Measurements from ENCODE around the gene TNFAIP1.
A peak's percentile ranks its signal among the peaks of the same experiment; 100 is the strongest.

The TNFAIP1 gene

DNA sequence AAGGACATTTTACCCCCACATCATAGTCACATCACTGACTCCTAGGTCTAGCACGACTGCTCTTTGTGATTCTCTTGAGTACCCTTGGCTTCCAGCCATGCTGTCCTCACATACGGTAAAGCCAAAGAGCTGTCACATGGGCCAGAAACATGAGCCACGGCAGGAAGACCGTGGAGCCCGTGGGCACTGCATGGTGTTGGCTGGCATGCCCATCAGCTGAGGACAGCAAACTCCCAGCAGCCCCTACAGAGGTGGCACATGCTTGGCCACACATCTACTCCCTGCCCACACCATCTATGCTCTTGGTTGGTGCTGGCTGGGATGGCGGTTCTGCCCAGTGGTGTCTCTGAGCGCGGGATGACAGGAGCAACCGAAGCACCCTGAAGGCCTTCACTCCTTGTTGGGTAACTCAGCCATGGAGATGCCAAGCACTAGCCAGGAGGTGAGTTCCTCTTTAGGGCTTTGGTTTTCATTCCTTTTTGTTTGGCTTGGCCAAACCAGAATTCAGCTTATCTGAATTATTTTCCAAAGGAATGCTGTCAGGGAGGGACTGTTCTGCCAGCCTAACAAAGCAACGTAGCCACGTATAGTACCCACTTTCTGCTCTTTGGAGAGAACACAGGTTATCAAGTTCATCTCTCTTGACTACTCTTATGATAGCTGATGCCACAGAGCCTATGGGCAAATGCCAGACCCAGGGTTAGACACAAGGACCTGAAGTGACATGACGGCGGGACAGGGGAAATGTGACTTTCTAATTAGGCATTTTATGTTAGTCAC lies 10.0 kb downstream of the TNFAIP1 start:
- no peak for DNase-seq (ENCODE audit: low read depth in 1 of 2, low spot score in 1 of 2)

DNA sequence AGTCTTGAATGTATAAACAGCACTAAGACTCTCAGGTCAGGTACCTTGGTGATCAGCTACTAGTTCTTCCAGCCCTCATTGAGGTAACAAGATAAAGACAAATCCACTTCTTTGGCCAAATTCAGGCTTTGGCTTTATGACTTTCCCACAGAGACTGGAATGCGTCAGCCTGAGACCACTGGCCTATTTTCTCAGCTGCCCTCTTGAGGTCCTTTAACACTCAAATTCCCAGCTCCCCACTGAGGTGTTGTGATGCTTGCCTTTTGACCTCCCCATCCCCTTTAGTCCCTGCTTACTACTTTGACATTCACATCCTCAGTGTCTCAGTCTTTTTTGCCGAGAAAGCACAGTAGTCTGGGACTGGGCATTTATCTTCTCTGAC lies 10.6 kb downstream of the TNFAIP1 start:
- DNase-seq (ENCODE audit: low read depth in 1 of 2, low spot score in 1 of 2) = no peak

DNA sequence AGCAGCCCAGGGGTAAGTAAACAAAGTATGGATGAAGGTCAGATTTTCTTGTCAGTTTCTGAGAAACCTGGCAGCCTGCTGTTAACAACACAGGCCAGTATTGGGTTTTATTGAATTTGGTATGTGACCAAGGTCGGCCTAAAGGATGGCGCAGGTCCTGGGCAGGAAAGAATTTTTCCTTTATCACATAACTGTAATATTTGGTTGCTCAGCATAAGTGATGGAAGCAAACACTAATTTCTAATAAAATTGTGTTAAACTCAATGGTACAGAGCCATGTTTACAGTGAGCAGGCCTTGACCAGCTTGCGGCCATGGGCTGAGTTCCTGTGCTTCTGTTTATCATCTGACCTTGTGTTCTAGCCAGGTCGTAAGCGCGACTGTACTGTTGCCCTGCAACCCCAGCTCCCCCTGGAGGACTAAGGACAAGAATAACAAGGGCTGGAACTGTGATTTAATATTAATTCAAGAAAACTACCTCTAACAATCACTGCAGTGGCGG lies 11.2 kb downstream of the TNFAIP1 start:
- DNase-seq (ENCODE audit: low read depth in 1 of 2, low spot score in 1 of 2) = no peak

DNA sequence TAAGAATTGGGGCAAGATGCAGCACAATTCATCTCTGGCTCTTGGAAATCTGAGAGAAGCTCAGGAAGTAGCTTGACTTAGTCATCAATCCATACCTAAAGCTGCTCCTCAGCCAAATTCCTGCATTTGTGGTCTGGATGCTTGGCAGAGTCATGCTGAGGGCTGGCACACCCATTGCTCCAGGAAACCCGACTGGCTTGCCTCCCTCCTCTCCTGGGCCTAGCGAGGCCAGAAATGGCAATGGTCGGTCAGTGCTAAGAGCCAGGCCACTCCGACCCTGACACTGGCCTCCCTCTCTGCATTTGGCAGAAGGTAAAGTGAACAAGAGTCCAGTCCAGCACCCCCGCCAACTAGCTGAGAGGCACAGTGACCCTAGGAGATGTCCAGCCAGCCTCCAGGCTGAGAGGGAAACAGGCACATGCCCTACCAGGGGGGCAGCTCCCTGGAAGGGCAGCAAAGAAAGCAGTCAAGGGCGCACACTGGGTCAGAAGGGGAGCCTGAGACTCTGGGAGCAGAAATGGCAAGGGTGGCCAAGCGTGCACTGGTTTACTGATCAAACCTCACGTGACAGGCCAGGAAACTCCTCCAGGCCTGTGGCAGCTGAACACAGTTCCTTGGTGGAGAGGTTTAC lies 11.8 kb downstream of the TNFAIP1 start:
- no peak for DNase-seq (ENCODE audit: low read depth in 1 of 2, low spot score in 1 of 2)

DNA sequence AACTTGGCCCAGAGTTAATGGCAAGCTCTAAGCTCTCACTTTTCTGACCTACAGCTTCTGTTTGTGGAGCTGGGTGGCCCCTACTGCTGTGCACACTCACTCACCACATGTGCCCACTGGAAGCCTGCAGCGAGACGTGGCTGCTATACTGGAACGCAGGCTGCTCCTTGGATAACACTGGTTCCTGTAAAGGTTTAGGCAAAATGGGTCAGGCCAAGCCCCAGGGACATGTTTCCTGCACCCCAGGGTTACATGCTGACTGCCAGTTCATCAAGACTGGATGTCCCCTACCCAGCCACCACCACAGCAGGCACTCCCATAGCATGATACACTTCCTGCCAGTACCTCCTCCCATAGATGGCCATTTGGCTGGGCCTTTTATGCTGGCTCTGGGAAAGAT lies 13.4 kb downstream of the TNFAIP1 start:
- DNase-seq (ENCODE audit: low read depth in 1 of 2, low spot score in 1 of 2) = no peak

- no peak for DNase-seq (ENCODE audit: low read depth in 1 of 2, low spot score in 1 of 2)
Observed at GRCh38 chr17:28350271-28350670, 14.7 kb downstream of the TNFAIP1 start.

DNA sequence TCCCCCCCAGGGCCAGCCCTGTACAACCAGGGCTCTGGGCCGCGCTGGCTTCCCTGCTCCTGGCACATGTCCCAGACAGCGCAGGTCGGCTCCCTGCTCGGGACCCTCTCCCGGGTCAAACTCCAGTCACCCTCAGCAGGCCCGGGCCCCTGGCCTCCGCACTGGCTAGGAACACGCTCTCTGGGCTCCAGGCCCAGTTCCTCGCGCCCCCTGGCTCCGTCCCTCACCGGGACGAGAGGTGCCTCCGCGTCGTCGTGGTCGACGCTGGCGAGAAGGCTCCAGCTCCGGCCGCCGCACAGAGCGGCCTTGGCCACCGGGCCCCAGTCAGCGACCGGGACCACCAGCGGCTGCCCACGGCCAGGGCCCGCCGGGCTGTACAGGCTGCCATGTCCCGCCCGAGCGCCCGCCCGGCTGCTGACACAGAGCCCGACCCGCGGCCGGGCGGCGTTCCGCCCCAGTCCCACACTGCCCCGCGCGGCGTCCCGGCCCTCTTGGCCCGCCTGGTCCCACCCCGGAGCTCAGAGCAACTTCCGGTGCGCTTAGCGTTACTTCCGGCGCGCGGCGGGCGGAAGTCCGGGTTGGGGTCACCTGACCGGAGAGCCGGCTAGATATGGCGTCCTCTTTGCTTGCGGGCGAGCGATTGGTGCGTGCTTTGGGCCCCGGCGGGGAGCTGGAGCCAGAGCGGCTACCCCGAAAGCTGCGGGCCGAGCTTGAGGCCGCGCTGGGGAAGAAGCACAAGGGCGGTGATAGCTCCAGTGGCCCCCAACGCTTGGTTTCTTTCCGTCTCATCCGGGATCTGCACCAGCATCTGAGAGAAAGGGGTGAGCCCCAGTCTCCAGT lies 21.7 kb downstream of the TNFAIP1 start, which contains the start of gene POLDIP2:
Gene POLDIP2 (minus strand): TSS at position 467 of the 840 bp plus-strand sequence. CDS start 79 bp downstream, at position 388.
- DNase-seq (ENCODE audit: low read depth in 1 of 2, low spot score in 1 of 2) = peak; percentile 87 to 94

DNA sequence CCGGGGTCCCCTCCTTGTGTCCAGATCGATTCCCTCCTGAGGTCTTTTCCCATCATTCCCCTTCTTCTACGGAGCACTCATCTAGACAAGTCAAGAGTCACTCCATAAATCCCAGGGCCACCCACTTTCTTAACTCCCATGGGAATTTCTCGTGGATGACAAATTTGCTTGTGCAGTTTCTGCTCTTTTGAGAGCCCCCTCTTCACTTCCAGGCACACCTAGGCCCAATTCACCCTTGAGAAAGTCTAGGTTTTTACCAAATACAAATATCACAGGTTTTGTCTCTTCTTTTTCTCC lies 22.3 kb downstream of the TNFAIP1 start:
- no peak for DNase-seq (ENCODE audit: low read depth in 1 of 2, low spot score in 1 of 2)

- no peak for DNase-seq (ENCODE audit: low read depth in 1 of 2, low spot score in 1 of 2)
Observed at GRCh38 chr17:28363186-28363585, 27.6 kb downstream of the TNFAIP1 start.

DNA sequence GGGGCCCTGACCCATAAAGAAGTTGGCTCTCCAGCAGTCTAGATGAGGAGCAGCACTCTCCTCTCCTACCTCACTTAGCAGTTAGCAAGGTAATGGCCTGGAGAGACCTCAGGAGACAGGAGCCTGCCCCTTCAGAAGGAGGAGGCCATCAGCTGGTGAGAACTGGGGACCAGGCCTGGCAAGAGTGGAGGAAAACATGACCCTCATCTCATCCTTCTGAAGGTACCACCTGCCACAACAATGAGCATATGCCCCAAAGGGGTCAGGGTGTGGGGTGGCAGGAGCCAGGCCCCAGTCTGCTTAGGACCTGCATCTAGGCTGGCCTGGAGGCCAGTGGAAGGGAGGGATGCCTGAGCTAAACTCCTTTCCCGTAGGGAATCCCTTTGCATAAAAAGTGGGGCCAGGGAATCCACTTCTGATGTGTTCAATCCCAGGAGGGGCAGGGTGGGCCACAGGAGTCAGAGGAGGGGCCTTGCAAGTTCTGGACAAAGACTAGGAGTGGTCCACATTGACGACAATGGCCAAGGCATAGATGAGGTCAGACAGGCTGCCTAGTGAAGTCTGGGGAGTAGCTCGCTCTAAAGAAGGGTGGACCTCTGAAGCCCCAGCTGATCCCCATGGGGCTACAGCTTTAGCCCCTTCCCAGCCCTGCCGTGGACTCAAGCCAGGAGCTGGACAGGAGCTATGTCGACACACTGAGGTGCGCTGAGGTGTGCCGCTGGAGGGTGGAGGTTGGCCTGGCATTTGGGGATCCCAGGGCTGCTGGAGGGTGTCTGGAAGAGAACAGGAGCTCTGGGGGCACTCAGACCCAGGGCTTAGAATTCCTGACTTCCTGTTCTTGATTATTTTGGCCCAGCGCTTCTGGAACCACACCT lies 28.5 kb downstream of the TNFAIP1 start:
- no peak for DNase-seq (ENCODE audit: low read depth in 1 of 2, low spot score in 1 of 2)

DNA sequence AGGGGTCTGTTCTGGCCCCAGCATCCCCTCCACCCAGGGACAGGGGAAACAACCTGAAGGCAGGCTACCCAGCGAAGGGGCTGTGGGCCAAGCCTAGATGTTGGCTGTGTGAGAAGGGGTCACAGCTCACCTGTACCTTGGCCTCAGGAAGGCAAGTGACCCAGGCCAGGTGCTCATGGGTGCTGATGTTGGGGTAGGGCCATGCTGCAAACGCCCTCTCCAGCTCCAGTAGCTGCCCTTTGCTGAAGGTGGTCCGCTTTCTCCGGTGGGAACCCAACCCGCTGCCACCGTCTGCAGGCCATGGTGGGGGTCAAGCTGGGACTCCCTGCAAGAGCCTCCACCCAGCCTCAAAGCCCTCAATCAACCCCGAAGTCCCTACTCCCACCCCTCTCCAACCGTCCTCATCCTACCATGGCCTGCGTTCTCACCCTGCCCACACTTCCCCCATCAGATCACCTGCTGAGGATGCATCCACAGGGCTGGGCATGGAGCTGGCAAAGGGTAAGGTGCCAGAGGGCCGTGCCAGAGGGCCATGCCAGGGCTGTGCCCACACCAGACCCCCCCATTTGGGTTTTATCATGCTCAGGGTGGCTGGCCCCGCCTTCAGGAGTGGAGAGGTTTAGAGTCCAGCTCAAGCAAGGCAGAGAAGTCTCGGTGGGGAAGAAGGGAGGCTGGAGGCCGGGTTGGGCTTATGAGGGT lies 29.3 kb downstream of the TNFAIP1 start, which contains the start of gene SEBOX:
Gene SEBOX (minus strand): TSS at position 535 of the 699 bp plus-strand sequence. CDS start 48 bp downstream, at position 487.
- no peak for DNase-seq (ENCODE audit: low read depth in 1 of 2, low spot score in 1 of 2)

GRCh38 chr17:28365487-28365886 lies 29.9 kb downstream of the TNFAIP1 start:
- no peak for DNase-seq (ENCODE audit: low read depth in 1 of 2, low spot score in 1 of 2)

GRCh38 chr17:28366605-28367004 lies 31.0 kb downstream of the TNFAIP1 start:
- DNase-seq (ENCODE audit: low read depth in 1 of 2, low spot score in 1 of 2) = no peak

GRCh38 chr17:28367641-28368305 lies 32.2 kb downstream of the TNFAIP1 start:
- DNase-seq (ENCODE audit: low read depth in 1 of 2, low spot score in 1 of 2) = no peak

DNA sequence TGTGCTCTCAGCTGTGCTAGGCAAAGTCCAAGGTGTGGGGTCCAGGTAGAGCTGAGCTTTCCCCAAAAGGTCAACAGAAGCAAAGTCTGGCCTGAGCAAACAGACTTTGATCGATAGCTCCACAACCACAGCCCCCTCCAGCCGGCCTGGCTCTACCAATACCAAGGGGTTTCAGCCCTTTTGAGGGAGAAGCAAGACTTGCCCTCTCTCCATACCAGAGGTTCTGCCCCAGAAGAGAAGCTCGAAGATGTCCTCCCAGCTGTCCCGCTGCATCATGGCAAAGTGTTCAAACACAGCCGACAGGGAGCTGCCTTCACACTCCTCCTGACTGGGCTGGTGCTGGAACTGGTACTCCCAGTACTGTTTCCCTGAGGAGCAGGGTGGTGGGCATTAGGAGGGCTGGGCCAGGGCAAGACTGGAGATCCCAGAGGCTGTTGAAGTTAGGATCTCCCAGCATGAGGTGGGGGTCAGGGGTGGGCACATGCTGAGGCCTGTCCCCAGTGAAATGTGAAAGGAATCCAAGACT lies 32.8 kb downstream of the TNFAIP1 start:
- no peak for DNase-seq (ENCODE audit: low read depth in 1 of 2, low spot score in 1 of 2)

DNA sequence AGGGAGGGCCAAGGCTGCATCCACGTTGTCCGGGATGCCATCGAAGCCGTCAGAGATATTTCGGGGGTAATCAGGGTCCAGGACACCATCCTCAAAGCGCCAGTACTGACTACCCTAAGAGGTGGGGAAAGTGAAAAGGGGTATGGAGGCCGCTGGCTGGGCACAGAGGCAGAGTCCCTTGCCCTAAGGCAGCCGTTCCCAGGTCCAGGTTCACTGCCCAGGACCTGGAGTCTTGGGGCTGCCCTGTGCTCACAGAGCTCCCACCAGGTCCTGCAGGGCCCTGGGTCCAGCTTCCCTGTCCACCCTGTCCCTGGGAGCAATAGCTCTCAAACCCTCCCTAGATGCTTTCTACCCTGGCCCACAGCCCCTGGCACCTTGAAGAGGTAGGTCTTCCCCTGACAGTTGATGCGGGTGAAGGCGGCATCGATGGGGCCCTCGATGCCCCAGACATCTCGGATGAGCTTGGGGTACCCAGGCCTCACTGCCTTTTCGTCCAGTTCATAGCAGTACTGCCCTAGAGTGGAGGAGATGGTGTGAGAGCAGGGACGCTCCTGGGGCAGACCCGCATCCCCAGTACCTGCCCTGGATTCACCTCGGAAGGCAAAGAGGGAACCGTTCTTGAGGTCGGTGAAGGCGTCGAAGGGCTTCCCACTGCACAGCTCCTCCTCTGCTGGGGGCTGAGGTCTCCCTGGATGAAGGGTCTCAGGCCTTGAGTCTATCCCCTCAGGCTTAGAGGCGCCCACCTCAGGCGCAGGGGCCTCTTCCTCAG lies 33.5 kb downstream of the TNFAIP1 start:
- DNase-seq (ENCODE audit: low read depth in 1 of 2, low spot score in 1 of 2) = no peak

DNA sequence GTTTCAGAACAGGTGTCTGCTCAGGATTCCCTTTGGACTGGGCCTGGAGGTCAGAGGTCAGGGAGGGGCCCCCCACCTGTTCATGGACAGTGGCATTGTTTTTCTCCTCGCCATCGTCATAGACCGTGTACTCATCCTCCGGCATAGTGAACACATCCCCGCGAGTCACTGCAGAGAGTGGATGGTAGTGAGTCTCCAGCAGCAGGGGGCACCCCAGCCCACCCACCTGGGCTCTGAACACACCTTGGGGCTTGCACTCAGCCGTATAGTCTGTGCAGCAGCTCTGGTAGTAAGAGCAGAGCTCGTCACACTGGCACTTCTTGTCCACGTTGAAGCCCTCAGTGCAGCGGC lies 34.1 kb downstream of the TNFAIP1 start:
- no peak for DNase-seq (ENCODE audit: low read depth in 1 of 2, low spot score in 1 of 2)

DNA sequence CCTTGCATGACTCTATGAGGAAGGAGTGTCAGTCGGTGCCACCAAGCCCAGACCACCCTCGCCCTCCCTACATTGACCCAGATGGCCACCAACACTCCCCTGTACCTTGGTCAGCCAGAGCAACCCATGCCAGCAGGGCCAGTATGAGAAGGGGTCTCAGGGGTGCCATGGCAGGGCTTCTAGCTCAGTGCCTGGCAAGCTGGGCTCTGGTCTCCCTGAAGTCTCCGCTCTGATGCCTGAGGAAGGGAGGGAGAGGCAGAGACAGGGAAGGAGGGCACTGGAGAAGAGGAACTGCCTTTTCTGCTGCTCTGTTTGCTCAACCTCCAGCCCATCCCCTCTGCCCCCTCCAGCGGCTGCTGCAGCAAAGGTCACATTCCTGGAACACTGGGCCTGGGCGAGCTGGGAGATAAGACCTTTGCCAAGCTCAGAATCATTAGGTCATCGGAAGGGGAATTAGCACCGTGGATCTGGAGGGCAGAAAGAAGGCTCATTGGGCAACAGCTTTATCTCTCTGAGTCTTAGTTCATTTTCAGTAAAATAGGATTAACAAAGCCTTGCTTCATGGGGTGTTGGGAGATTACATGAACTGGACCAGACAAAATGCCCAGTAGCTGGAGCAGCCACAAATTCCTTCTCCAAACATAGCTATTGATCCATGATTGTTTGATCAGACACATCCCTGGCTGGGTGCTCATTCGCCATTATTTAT lies 34.6 kb downstream of the TNFAIP1 start, which contains the start of gene VTN:
Gene VTN (minus strand): TSS at position 273 of the 709 bp plus-strand sequence. CDS start 104 bp downstream, at position 169.
- DNase-seq (ENCODE audit: low read depth in 1 of 2, low spot score in 1 of 2) = no peak

All from activated CD4-positive, alpha-beta T cell treated with anti-CD3 and anti-CD28 coated beads, Interleukin-2, amount 50 U/mL, for 24 hours (primary cell).